HG03097 (cell line): ENCODE measurements around the gene HS6ST3.
"Not testable (repeated sequence)": the region's sequence is repeated elsewhere in the genome, so short reads cannot be mapped to it uniquely, and the experiment has no call there.

Experiments used
- ATAC-seq: cut with Tn5 transposase; IDR thresholded peaks from one replicate; pipeline ENCODE4 v1.9.1; 2021; ENCODE audit not compliant: unreplicated experiment, low FRiP score

The HS6ST3 gene

DNA sequence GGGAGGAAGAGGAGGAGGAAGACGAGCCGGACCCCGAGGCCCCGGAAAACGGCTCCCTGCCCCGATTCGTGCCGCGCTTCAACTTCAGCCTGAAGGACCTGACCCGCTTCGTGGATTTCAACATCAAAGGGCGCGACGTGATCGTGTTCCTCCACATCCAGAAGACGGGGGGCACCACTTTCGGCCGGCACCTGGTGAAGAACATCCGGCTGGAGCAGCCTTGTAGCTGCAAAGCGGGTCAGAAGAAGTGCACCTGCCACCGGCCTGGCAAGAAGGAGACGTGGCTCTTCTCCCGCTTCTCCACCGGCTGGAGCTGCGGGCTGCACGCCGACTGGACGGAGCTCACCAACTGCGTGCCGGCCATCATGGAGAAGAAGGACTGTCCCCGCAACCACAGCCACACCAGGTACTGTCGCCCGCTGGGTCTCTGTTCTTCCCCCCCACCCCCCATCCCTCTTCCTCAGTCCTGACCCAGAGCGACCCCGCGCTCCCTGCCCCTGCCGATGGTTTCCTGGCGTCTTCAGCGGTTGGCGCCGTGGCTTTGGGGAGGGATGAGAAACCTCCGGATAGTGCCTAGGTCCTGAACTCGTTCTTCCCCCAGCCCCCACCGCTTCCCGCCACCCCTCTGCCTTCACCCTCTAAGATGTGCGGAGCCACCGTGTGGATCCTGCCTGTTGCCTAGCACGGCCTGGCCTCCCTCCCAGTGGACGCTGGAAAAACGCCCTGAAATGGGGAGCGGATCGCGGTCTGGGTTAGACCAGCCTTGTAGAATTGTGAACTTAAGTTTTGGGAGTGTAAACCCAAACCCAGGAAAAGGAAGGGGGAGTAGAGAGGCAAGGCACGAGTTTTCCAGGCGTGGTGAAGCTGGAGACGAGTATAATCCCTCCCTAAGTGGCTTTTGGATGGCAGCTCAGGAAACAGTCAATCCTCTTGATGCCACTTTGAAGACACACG is 1.5 kb downstream of the HS6ST3 start:
- no peak for ATAC-seq

DNA sequence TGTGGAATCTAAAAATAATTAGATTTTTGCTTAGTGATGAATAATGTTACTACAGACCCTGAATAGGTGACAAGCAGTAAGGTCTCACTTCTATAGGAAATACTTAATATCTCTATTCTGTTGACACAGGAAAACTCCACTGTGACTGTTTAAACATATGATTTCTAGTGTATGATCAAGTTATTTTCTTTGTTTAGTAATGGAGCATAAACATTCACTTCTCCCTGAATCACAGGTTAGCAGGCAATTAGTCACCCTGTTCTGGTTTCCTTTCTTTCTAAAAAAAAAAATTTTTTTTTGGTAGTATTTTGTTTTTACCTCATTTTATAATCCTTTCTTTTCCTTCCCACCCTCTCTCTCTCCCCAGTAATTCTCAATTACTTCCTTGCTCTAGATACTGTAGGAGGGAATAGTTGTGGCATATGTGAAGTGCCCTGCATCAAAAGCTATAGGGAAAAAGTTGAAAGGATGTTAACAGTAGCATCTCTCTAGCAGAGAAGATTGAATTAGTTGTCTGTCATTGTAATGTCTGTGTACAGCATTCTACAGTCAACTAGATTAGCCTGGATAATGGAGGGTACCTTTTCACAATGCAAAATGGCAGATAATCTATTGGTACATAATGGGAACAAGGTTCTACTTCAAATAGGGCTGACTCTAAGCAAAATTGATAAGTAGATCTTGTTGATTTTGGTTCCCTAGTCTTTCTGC is 3.5 kb downstream of the HS6ST3 start:
- ATAC-seq = no peak

DNA sequence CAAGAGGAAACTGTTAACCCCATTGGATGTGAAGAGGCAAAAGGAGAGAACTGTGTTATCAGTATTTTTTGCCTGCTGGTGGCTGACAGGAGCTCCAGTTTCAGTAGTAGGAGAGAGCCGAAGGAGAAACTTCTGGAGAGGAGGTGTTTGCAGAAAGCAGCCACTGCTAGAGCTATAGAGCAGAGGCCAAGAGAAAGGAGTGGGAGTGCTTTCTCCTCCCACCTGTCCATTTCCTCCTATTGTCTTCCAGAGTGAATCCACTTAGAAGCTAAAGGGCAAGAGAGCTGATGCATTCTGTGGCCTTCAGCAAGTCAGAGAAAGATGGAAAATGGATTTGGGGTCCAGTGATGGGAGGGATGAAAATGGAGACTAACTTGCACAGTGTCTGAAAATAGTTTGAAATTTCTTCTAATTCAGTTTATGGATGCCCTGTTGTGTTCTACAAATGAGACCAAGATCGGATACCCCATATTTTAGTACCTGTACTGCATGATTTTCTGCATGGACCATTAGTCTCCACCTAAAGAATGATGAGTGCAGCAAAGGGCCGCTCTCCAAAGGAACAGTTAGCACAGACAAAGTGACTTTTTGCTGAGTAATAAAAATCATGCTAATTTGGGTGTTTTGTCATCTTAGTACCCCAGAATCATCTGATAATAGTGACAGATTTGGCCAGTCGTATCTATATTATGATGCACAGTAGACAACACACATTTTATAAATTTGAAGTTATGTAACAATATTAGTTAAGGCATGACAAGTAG is 10.7 kb downstream of the HS6ST3 start:
- ATAC-seq = no peak

DNA sequence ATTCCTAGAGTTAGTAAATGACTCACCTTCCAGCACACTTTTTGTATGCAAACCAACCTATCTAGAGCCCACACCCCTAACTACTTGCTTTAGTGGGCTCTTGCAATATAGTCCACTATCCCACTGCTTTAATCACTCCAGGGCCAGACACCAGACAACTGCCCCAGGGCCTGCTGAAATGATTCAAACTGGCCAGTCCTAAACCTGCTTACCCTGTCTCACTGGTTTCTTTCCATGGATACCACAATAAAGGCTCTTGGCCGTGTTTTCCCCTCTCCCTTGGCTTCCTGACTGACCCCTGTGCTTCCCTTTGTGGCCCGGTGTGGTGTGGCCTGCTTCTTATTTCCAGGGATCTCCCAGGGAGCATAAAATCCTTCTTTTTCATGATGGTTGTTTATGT is 14.6 kb downstream of the HS6ST3 start:
- no peak for ATAC-seq

DNA sequence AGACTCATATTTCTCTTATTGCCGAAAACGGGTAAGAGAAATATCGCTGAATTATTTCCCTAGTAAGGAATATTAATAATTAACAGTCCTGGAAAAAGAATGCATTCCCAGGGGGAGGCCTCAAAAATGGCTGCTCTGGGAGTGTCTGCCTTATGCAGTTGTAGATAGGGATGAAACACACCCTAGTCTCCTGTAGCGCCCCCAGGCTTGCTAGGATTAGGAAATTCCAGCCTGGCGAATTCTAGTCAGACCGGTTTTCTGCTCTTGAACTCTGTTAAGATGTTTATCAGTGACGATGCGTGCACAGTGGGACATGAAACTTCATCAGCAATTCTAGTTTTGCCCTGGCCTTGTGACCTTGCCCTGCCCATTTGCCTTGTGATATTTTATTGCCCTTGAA is 18.2 kb downstream of the HS6ST3 start:
- not testable (repeated sequence) for ATAC-seq

DNA sequence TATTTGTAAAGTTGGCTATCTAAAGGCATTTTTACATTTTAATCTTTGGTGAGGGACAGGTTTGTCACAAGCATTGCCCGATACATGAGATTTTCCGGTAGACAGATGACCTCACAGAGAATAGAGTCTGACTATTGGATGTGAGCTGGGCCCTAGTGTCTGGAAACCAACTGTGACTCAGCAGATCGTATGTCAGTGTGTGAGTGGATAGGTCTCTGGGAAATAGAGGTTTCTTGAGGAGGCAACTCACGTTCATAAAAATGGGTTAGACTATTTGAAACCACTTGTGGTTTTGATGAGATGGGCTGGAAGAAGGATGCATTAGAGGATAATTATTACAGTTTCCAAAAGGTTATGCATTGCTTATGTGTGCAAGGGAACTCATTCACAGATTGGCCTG is 19.2 kb downstream of the HS6ST3 start:
- ATAC-seq = no peak

DNA sequence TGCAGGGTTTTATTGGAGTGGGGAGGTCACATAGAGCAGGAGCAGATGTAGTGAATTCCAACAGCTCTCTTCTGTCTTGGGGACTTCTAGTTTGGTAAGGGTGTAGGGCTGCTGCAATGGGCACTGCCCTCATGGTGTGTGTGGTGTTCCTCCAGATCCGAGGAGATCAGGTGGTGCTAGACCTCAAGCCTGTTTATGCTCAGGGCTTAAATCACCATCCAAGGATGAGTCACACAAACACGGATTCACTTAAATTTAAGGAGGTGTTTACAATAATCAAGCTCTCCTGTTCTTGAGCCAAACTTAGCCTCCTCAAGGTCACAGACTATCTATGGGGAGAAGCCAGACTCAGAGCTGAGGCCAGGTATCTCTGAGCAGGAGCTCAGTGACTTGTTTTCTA is 23.0 kb downstream of the HS6ST3 start:
- ATAC-seq = no peak

DNA sequence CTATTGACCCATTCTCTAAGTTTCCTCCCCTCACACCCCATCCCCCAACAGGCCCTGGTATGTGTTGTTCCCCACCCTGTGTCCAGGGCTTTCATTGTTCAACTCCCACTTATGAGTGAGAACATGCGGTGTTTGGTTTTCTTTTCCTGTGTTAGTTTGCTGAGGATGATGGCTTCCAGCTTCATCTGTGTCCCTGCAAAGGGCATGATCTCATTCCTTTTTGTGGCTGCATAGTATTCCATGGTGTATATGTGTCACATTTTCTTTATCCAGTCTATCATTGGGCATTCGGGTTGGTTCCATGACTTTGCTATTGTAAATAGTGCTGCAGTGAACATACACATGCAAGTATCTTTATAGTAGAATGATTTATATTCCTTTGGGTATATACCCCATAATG is 25.5 kb downstream of the HS6ST3 start:
- not testable (repeated sequence) for ATAC-seq

DNA sequence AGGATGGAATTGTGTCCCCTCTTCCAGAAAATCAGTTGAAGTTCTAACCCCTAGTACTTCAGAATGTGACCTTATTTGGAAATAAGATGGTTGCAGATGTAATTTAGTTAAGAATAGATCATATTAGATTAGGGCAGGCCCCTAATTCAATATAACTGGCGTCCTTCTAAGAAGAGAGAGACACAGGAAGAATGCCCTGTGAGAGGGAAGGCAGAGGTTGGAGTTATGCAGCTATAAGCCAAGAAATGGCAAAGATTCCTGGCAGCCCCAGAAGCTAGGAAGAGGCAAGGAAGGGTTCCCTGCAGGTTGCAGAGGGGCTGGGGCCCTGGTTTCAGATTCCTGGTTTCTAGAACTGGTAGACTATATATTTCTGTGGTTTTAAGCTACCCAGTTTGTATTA is 30.0 kb downstream of the HS6ST3 start:
- no peak for ATAC-seq

DNA sequence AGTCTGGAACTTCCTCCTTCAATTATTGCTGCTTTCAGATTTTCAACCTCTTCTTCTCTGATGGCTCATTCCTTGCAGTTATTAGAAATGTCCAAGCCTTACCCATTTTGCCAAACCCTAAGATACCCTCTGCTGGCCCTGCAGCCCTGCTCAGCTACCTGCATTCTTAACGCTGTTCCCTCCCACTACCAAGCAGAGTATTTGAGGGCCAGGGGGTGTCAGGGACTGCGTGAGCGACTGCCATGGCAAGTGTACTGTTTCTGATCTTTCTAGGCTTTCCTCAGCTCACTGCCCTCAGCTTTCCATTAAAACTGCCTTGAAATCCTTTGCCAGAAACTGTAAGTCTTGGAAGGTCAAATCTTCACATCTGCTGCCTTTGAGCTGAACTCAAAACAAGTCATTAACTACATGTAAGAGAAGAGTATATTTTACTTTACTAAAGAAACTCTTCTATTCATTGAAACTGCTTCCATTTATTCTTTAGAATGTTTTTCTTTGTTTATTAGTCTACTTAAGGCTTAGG is 41.0 kb downstream of the HS6ST3 start:
- no peak for ATAC-seq

DNA sequence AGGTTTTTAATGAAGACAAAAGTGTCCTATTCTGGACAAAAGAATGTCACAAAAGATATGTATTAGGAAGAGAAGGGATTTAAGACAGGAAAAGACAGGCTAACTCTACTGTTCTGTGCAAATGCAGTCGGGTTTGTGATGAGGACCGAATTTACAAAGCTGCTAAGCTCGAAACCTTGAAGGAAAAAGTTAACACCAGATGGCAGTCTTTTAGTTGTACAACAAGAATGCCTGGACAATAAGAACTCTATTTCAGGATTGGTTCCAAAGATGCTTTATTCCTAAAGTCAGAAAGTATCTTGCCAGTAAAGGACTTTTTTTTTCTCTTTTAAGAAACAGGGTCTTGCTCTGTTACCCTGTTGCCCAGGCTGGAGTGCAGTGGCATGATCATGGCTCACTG is 51.1 kb downstream of the HS6ST3 start:
- ATAC-seq = no peak

DNA sequence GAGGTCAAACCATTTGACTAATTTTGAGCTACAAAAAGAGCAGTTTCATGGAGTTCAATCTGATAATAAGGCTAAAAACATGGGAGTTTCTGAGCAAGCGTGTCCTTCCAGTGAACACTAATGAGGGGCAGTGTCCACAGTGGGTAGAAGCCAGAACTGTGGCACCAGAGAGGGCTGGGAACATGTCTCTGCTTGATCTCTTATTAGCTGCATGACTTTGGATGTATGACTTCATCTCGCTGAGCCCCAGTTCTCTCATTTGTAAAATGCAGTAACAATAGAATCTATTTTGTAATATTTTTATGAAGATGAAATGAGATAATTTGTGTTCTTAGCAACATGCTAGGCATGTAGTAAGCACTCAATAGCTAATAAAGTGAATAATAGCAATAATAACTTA is 69.8 kb downstream of the HS6ST3 start:
- ATAC-seq = no peak

DNA sequence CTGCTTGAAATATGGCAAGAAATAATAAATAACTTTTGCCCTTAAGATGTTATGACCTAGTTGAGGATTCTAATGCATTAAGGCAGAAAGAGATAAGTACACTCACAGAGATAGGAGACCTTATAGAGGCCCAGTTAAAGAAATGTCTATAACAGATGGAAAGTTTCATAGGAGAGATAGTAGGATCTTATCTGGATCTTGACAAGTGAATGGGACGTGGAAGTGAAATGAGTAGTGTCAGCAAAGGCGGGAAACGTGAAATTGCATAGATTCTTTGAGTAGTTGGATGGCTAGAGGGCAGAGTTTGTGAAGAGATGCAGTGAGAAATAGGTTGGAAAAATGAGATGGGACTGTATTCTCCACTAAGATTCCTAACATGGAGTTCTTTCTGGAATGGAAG is 71.2 kb downstream of the HS6ST3 start:
- no peak for ATAC-seq

DNA sequence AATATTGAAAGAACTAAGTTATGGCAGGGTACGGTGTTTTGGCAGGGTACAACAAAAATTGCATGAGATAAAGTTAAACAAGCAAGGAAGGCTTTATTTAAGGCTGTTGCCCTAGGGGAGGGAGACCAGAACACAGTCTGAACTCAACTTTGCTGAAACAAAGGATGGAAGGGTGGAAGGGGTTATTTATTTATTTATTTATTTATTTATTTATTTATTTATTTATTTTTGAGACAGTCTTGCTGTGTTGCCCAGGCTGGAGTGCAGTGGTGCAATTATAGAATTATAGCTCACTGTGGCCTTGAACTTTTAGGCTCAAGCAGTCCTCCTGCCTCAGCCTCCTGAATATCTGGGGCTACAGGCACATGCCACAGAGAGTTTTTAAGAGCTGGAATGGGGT is 75.9 kb downstream of the HS6ST3 start:
- no peak for ATAC-seq

DNA sequence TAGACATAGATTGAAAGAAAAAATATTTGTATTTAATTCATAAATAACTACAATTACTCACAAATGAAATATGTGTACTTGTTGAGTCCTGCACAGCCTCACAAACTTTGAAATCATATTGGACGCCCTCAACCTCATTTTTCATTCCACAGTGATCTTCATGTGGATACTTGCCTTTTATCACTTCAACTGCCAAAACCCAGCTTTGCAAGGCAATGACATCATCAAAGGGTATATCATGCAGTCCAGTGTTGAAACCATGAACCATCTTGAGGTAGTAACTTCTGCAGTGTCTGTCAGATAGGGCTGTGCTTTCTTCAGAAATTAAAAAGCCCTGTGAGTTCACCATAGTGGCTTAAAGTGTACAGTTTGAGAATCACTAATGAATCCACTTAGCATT is 82.2 kb downstream of the HS6ST3 start:
- ATAC-seq = no peak

DNA sequence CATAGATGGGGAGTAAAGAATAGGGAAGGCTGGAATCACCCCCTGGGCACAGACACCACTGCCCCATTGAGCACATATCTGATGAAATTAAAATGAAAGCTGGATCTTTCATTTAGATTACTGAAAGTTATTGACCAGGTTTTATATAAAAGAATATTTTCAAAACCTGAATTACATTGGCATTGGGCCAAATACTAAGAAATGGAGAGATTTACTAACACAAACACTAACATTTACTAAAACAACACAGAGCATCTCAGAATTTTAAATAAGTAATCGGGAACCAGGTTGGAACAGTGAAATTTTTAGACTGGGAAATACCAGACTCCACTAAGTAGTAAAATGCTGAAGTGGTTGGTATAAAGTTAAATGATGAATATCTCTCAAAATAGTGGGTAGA is 88.9 kb downstream of the HS6ST3 start:
- ATAC-seq = no peak

DNA sequence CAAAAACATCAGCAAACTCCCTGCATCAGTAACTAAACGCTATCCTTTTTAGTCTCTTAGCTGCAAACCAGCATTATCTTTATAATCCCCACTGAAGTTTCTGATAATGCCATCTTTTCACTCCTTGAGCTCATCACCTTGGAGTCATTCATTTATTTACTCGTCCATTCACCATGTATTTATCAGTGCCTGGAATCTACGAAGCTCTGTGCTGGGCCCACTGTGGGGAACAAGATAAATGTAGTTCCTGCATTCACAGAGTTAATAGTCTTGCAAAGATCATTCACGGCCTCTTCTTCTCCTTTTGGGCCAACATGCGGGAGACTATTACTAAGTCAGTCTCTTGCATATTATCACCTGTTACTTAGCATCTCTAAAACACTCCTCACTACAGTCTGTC is 89.4 kb downstream of the HS6ST3 start:
- ATAC-seq = no peak

DNA sequence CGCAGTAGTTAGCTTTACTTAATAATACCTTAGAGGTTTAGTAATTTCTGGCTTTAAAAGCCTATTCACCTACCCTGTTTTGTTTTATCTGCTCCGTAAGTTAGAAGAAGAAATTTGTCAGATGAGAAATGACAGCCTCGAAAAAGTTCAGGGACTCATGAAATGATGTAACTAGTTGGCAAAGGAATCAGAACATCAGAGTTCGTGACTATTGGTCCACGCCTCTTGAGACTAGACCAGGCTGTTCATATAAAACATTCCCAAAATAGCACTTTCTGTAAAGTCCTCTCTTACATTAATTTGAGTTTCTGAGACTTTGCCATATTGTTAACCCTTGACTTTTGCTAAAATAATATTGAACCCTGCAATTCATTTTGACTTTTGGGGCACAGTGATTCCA is 92.0 kb downstream of the HS6ST3 start:
- ATAC-seq = no peak

DNA sequence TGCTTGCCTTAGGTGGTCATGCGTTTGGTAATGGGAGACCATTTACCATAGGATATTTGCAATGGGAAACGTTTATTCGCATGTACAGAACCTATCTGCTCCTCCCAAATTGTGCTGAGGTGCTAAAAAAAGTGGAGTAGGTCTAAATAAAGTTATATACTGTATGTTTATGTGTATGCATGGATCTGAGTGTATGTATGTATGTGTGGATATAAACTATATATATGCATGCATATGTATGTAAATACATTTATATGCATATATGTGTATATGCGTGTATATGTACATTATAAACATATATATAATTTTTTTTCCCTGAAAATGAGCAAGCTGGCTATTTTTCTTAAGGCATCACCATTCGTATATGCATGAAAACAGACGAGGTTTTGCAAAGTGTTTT is 95.9 kb downstream of the HS6ST3 start:
- no peak for ATAC-seq

DNA sequence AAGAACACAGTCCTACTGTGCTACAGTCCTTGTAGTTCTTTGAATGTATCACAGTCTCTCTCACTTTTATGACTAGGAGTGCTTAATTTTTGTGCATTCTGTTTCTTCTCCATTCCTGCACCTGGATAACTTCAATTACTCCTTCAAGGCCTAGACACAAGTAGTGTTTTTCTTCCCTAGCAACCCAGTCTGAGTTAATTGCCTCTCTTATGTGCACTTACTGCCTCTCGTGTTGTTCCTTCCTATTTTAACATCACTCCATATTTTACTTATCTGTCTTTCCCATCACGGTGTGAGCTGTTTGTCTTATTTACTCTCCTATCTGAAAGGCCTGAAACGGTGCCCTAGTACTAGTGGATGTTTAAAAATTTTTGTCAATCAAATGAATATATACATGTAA is 101.5 kb downstream of the HS6ST3 start:
- no peak for ATAC-seq

DNA sequence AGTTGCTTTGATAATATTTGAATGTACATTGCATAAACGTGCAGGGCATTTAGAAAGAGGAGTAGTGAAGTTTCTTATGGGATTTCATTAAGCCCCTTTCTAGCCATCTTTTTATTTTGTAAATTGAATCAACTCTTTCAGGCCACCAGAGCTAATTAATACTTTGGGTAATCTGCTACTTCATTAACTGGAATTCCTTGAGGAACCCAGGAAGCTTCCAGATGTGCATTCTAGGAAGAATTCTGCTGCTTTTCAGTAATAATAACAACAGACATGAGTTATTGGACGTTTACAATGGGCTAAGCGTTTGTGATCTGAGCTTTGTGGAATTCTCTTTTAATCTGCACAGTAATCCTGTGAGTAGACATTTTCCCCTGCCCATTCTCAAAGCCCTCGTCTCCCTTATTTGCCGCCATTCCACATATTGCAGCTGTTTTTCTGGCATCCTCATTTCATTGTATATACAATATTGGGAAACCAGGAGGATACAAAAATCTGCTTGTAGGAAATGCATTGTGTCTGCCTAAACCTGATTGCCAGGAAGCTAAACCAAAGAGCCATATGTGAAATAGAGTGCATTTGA is 103.9 kb downstream of the HS6ST3 start:
- no peak for ATAC-seq
